HEK293 (cell line): Measurements from ENCODE around the gene RGS6.

Experiments used
- CTCF ChIA-PET: fragments of 350-600 bp; formaldehyde crosslinking; extraction: SDS; loops from one replicate; lab custom pipeline; 2021; ENCODE audit warnings: antibody characterized with exemption; lab: Yijun Ruan, JAX
- POLR2A ChIA-PET: fragments of 300-600 bp; formaldehyde crosslinking; extraction: SDS; loops from one replicate; lab custom pipeline; 2020; ENCODE audit warnings: antibody characterized with exemption, inconsistent platforms; lab: Yijun Ruan, JAX
- H3K27ac ChIP-seq: fragments of 200-500 bp; sonication (Bioruptor generic); 2 replicates; pipeline ENCODE4 v1.5.1; 2014; ENCODE audit warnings: low read depth, low read length, control low read depth, inconsistent platforms; ENCODE audit errors: extremely low read depth
- H3K36me3 ChIP-seq, 2 experiments: fragments of 200-500 bp in 1 of 2; sonication (Bioruptor generic) in 1 of 2; 1 replicate in 1 of 2; 2 replicates in 1 of 2; pipeline ENCODE4 v1.5.1; 2014 to 2017; ENCODE audit warnings: inconsistent platforms in 2 of 2, low read length in 2 of 2; ENCODE audit not compliant: control insufficient read depth in 2 of 2, insufficient read depth in 1 of 2
- H3K4me1 ChIP-seq: fragments of 200-500 bp; sonication (Bioruptor generic); 2 replicates; pipeline ENCODE4 v1.5.1; 2014; ENCODE audit warnings: mild to moderate bottlenecking, low read length, inconsistent platforms; ENCODE audit not compliant: control insufficient read depth, insufficient read depth
- H3K4me3 ChIP-seq: 2 replicates; pipeline ENCODE4 v1.5.1; 2011; ENCODE audit warnings: low read depth, mild to moderate bottlenecking, control low read depth, low read length, moderate library complexity
- H3K9me3 ChIP-seq: fragments of 200-500 bp; sonication (Bioruptor generic); 2 replicates; pipeline ENCODE4 v1.5.1; 2014; ENCODE audit warnings: low read depth, low read length, inconsistent platforms; ENCODE audit not compliant: control insufficient read depth, insufficient read depth
- RBAK ChIP-seq: fragments of 450-650 bp; formaldehyde crosslinking; IDR thresholded peaks from 2 replicates; pipeline ENCODE4 v1.5.1; 2016; ENCODE audit warnings: missing biosample characterization, missing genetic modification characterization
- SP7 ChIP-seq: fragments of 450-650 bp; formaldehyde crosslinking; IDR thresholded peaks from 2 replicates; pipeline ENCODE4 v1.5.1; 2016; ENCODE audit warnings: missing biosample characterization, missing genetic modification characterization
- TRIM28 ChIP-seq: IDR thresholded peaks from 2 replicates; pipeline ENCODE4 v1.6.1; 2011; ENCODE audit warnings: low read length, control low read depth, borderline replicate concordance
- ZBTB7A ChIP-seq: fragments of 450-650 bp; formaldehyde crosslinking; IDR thresholded peaks from 2 replicates; pipeline ENCODE4 v1.5.1; 2016; ENCODE audit warnings: low read depth, missing biosample characterization, missing genetic modification characterization
- ZEB2 ChIP-seq: fragments of 450-650 bp; formaldehyde crosslinking; IDR thresholded peaks from 2 replicates; pipeline ENCODE4 v1.5.1; 2016; ENCODE audit warnings: missing biosample characterization, missing genetic modification characterization
- ZNF274 ChIP-seq, 2 experiments: fragments of 200-500 bp in 1 of 2; fragments of 450-650 bp in 1 of 2; sonication (Bioruptor generic) in 1 of 2; formaldehyde crosslinking in 1 of 2; IDR thresholded peaks; 2 replicates each; pipeline versions ENCODE4 v1.5.1 to v1.6.1; 2014 to 2016; ENCODE audit warnings: borderline replicate concordance in 1 of 2, inconsistent platforms in 1 of 2, low read length in 1 of 2, missing biosample characterization in 1 of 2, missing genetic modification characterization in 1 of 2
- ZNF302 ChIP-seq: fragments of 450-650 bp; formaldehyde crosslinking; IDR thresholded peaks from 2 replicates; pipeline ENCODE4 v1.5.1; 2016; ENCODE audit warnings: missing biosample characterization, missing genetic modification characterization, low read depth
- ZNF362 ChIP-seq: fragments of 450-650 bp; formaldehyde crosslinking; IDR thresholded peaks from 2 replicates; pipeline ENCODE4 v1.5.1; 2016; ENCODE audit warnings: missing biosample characterization, missing genetic modification characterization
- ZNF513 ChIP-seq: fragments of 450-650 bp; IDR thresholded peaks from 2 replicates; pipeline ENCODE4 v1.5.1; 2018; ENCODE audit warnings: missing biosample characterization, missing genetic modification characterization
- ZNF549 ChIP-seq: fragments of 450-650 bp; IDR thresholded peaks from 2 replicates; pipeline ENCODE4 v1.5.1; 2018; ENCODE audit warnings: missing biosample characterization, missing genetic modification characterization, mild to moderate bottlenecking, inconsistent platforms, moderate library complexity
- ZNF600 ChIP-seq: fragments of 450-650 bp; formaldehyde crosslinking; IDR thresholded peaks from 2 replicates; pipeline ENCODE4 v1.5.1; 2016; ENCODE audit warnings: missing biosample characterization, missing genetic modification characterization
- ZNF621 ChIP-seq: fragments of 450-650 bp; formaldehyde crosslinking; IDR thresholded peaks from 2 replicates; pipeline ENCODE4 v1.5.1; 2017; ENCODE audit warnings: missing biosample characterization, missing genetic modification characterization
- ZNF707 ChIP-seq: fragments of 450-650 bp; formaldehyde crosslinking; IDR thresholded peaks from 2 replicates; pipeline ENCODE4 v1.5.1; 2016; ENCODE audit warnings: missing biosample characterization, missing genetic modification characterization
- ZNF843 ChIP-seq: fragments of 450-650 bp; formaldehyde crosslinking; IDR thresholded peaks from 2 replicates; pipeline ENCODE4 v1.5.1; 2016; ENCODE audit warnings: missing biosample characterization, missing genetic modification characterization
- TF ChIP-seq, protein P1 (sequence below): fragments of 450-650 bp; formaldehyde crosslinking; IDR thresholded peaks from 2 replicates; pipeline ENCODE4 v1.5.1; 2016; ENCODE audit warnings: missing biosample characterization, missing genetic modification characterization, low read depth
- TF ChIP-seq, protein P2 (sequence below): fragments of 450-650 bp; formaldehyde crosslinking; IDR thresholded peaks from 2 replicates; pipeline ENCODE4 v1.5.1; 2016; ENCODE audit warnings: missing biosample characterization, missing genetic modification characterization
- TF ChIP-seq, protein P3 (sequence below): fragments of 450-650 bp; formaldehyde crosslinking; IDR thresholded peaks from 2 replicates; pipeline ENCODE4 v1.5.1; 2016; ENCODE audit warnings: missing biosample characterization, missing genetic modification characterization
- TF ChIP-seq, protein P4 (sequence below): fragments of 450-650 bp; formaldehyde crosslinking; IDR thresholded peaks from 2 replicates; pipeline ENCODE4 v1.5.1; 2017; ENCODE audit warnings: missing biosample characterization, missing genetic modification characterization

RGS6 gene

DNA sequence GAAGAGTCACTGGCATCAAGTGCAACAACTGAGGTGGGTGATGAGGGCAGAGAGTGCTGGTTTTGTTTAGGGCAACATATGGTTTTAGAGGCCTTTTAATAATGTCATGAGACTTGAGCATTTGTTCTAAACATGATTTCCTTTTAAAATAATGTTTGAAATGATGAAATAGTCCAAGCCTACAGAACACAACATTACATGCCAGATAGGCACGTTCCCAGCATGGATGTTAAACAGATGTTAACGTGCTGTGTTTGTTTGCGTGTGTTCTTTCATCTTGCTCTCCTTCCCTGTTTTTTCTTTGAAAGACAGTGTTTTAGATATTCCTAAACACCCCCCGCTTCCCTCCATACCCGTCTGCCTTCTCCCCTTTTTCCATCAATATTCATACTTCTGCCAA lies 82.3 kb downstream of the RGS6 start:
- TF ChIP-seq ZNF549 (tag by site-specific recombination): no peak
- H3K36me3 ChIP-seq: no peaks in the 10 kb centered on the region
- POLR2A ChIA-PET: no interaction called here
- CTCF ChIA-PET: interaction anchor here (0.6 kb wide), 1 partner anchor 259 kb away, joined by 3 read pairs; no protein-coding TSS in a partner anchor
- H3K27ac ChIP-seq: no peak overlapping the region
- H3K4me3 ChIP-seq: no peak overlapping the region
- no peaks in the 10 kb centered on the region for H3K9me3 ChIP-seq
- H3K4me1 ChIP-seq: no peaks in the 10 kb centered on the region

- no peaks in the 10 kb centered on the region for H3K4me1 ChIP-seq
- ChIA-PET POLR2A (no interaction called here), CTCF (interaction anchor here (0.6 kb wide), 1 partner anchor 41 kb away, joined by 3 read pairs; no protein-coding TSS in a partner anchor)
- H3K27ac ChIP-seq: no peak overlapping the region
- no peaks in the 10 kb centered on the region for H3K36me3 ChIP-seq
- TF ChIP-seq ZNF362 (no peak), ZNF302 (no peak), ZNF600 (no peak), ZNF621 (tag by site-specific recombination) (no peak), ZEB2 (tag by site-specific recombination) (no peak), RBAK (tag by site-specific recombination) (no peak), ZBTB7A (no peak), ZNF513 (tag by site-specific recombination) (no peak), ZNF707 (tag by site-specific recombination) (no peak), ZNF274 (IDR thresholded peaks at IDR 0.05; ENCODE audit: low read length) (no peak), ZNF274 (tag by site-specific recombination; IDR thresholded peaks at IDR 0.05; ENCODE audit: borderline replicate concordance) (no peak), TRIM28 (no peak), SP7 (tag by site-specific recombination) (no peak), ZNF843 (tag by site-specific recombination) (no peak)
- TF ChIP-seq, protein P1, sequence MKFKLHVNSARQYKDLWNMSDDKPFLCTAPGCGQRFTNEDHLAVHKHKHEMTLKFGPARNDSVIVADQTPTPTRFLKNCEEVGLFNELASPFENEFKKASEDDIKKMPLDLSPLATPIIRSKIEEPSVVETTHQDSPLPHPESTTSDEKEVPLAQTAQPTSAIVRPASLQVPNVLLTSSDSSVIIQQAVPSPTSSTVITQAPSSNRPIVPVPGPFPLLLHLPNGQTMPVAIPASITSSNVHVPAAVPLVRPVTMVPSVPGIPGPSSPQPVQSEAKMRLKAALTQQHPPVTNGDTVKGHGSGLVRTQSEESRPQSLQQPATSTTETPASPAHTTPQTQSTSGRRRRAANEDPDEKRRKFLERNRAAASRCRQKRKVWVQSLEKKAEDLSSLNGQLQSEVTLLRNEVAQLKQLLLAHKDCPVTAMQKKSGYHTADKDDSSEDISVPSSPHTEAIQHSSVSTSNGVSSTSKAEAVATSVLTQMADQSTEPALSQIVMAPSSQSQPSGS (tag by site-specific recombination): no peak
- TF ChIP-seq, protein P2, sequence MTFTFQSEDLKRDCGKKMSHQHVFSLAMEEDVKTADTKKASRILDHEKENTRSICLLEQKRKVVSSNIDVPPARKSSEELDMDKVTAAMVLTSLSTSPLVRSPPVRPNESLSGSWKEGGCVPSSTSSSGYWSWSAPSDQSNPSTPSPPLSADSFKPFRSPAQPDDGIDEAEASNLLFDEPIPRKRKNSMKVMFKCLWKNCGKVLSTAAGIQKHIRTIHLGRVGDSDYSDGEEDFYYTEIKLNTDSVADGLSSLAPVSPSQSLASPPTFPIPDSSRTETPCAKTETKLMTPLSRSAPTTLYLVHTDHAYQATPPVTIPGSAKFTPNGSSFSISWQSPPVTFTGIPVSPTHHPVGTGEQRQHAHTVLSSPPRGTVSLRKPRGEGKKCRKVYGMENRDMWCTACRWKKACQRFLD (tag by site-specific recombination): no peak
- TF ChIP-seq, protein P3, sequence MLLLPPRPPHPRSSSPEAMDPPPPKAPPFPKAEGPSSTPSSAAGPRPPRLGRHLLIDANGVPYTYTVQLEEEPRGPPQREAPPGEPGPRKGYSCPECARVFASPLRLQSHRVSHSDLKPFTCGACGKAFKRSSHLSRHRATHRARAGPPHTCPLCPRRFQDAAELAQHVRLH (tag by site-specific recombination): no peak
- TF ChIP-seq, protein P4, sequence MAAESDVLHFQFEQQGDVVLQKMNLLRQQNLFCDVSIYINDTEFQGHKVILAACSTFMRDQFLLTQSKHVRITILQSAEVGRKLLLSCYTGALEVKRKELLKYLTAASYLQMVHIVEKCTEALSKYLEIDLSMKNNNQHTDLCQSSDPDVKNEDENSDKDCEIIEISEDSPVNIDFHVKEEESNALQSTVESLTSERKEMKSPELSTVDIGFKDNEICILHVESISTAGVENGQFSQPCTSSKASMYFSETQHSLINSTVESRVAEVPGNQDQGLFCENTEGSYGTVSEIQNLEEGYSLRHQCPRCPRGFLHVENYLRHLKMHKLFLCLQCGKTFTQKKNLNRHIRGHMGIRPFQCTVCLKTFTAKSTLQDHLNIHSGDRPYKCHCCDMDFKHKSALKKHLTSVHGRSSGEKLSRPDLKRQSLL (tag by site-specific recombination): no peak
- no peaks in the 10 kb centered on the region for H3K9me3 ChIP-seq
- no peak overlapping the region for H3K4me3 ChIP-seq
Measured at GRCh38 chr14:72017290-72017689, 85.1 kb downstream of the RGS6 start.
